ENCODE data around the gene GLIS1.

GRCh38 chr1:53727461-53728092, 11.4 kb downstream of the GLIS1 start:
- no peak for TF ChIP-seq POLR2A (IDR thresholded peaks at IDR 0.05; ENCODE audit: extremely low read depth, insufficient read length)
- TF ChIP-seq CTCF (IDR thresholded peaks at IDR 0.05; ENCODE audit: low read depth, low read length), result no peak
- no peak for TF ChIP-seq MAX (IDR thresholded peaks at IDR 0.05; ENCODE audit: low read depth, low read length)
- no peak for TF ChIP-seq MYC (IDR thresholded peaks at IDR 0.05; ENCODE audit: low read depth, low read length)

All from NB4 (cell line).